Measurements from ENCODE around the gene PCNX1. TPM values are rescaled to one million over a fixed set of nuclear protein-coding genes. Genes with fewer than 3 reads are reported as not detected.

PCNX1 gene
- total and polyA plus RNA-seq, 2 of the 4 experiments (the other 2 are of a cell fraction): 15.0 to 43.7 TPM

DNA sequence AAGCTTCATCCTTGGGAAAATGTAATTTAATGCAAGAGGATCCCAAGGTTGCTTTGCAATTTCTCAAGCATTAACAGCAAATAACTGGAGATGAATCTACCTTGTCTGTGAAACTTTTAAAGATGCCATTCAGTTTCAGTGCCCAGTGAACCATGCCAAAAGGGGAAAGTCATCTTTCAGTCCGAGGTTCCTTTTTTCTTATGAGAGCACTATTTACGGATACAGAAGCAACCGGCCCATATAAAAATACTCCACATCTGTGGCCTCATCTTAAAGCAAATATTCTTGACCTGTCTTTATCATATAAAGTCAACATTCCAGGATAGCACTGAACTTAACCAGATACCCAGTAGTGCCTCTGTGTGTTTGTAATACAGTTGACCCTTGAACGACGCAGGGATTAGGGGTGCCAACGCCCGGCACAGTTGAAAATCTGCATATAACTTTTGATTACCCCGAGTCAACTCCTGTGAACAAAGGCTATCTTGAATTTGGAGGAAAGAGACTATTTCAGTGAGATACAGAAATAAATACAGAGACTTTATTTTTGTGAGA, 209.4 kb downstream of the PCNX1 start:
- H3K4ac ChIP-seq (ENCODE audit: low read depth, low read length): no peak overlapping the region
- H2AFZ ChIP-seq (replicated peaks; ENCODE audit: low read length, poor library complexity): no peak overlapping the region
- H2BK15ac ChIP-seq (ENCODE audit: low read depth, low read length): no peak overlapping the region
- no peaks in the 10 kb centered on the region for H4K20me1 ChIP-seq (ENCODE audit: insufficient read depth, low read length)
- TF ChIP-seq POLR2A (IDR thresholded peaks at IDR 0.05; ENCODE audit: low read depth, low read length) (no peak), MXI1 (IDR thresholded peaks at IDR 0.05; ENCODE audit: borderline replicate concordance, low read depth, low read length) (no peak), BHLHE40 (IDR thresholded peaks at IDR 0.05; ENCODE audit: low read depth, low read length) (no peak)
- no peak overlapping the region for H3K27ac ChIP-seq (ENCODE audit: insufficient read depth, low read length)
- dilution Hi-C loops (cut with HindIII; ENCODE audit: low sequenced_read_pairs, unreplicated experiment): no loop called here
- H3K56ac ChIP-seq (ENCODE audit: extremely low read depth, insufficient read depth, low read length): no peak overlapping the region
- no peak overlapping the region for H3K14ac ChIP-seq (replicated peaks; ENCODE audit: low read depth, low read length)
- CTCF ChIA-PET: no interaction called here
- POLR2A ChIA-PET (ENCODE audit: unreplicated experiment): no interaction called here
- H3K9me1 ChIP-seq (ENCODE audit: insufficient read depth, low read length): peaks cover 4% of the 10 kb centered on the region
- H4K5ac ChIP-seq (ENCODE audit: low read depth, low read length): no peak overlapping the region
- ATAC-seq (ENCODE audit: low read depth): no peak
- H2AK5ac ChIP-seq (ENCODE audit: low read depth, low read length): no peak overlapping the region; the same call in 1 of the 2 replicates
- H3K27me3 ChIP-seq (ENCODE audit: control insufficient read depth, insufficient read depth, low read length): no peaks in the 10 kb centered on the region
- H3K23ac ChIP-seq (ENCODE audit: low read depth, low read length): no peak overlapping the region
- H3K9me3 ChIP-seq (ENCODE audit: control insufficient read depth, insufficient read depth, low read length): no peaks in the 10 kb centered on the region
- WGBS, 2 experiments (ENCODE audit: extremely low coverage in 2 of 2, insufficient read length in 1 of 2): 96% methylated on average over 4 of the region's 8 CpGs; no CpG with 5 or more reads in 1 of the 2 experiments
- no peak overlapping the region for H3K9ac ChIP-seq (ENCODE audit: low read depth, low read length)
- no peak overlapping the region for H4K91ac ChIP-seq (ENCODE audit: insufficient read depth, low read depth, low read length)
- no peak for DNase-seq
- H4K8ac ChIP-seq (ENCODE audit: low read depth in 2 of 2, low read length in 2 of 2): no peak overlapping the region
- H3K36me3 ChIP-seq (ENCODE audit: control insufficient read depth, insufficient read depth, low read length): peaks cover 5% of the 10 kb centered on the region; the same call in 1 of the 2 replicates
- H3K79me1 ChIP-seq (ENCODE audit: low read depth in 1 of 2, low read length in 2 of 2): peaks cover 4 to 8% of the 10 kb centered on the region in 2 experiments
- no peak overlapping the region for H2BK120ac ChIP-seq (ENCODE audit: low read depth, low read length)
- H3K18ac ChIP-seq (ENCODE audit: low read depth, low read length): no peak overlapping the region
- H3K4me2 ChIP-seq (ENCODE audit: low read depth, low read length): no peak overlapping the region
- H2BK5ac ChIP-seq (ENCODE audit: low read depth, low read length, poor library complexity, severe bottlenecking): no peak overlapping the region
- H2AK9ac ChIP-seq (replicated peaks; ENCODE audit: low read depth, low read length, poor library complexity): no peak overlapping the region
- intact Hi-C loops (cut with micrococcal nuclease): loop anchor here (10.0 kb wide), 1 partner anchor 202 kb away; no protein-coding TSS in a partner anchor
- H3K4me1 ChIP-seq (ENCODE audit: control insufficient read depth, insufficient read depth, low read length): peaks cover 12% of the 10 kb centered on the region
- in situ Hi-C loops (cut with MboI; ENCODE audit: low sequenced_read_pairs): no loop called here
- no peak overlapping the region for H2BK20ac ChIP-seq (ENCODE audit: low read depth, low read length)
- no TSS peak for BruUV-seq (replicated peaks)
- no peak overlapping the region for H3K4me3 ChIP-seq (ENCODE audit: insufficient read depth, low read depth, low read length)
